ENCODE results near the gene ULBP1.

DNA sequence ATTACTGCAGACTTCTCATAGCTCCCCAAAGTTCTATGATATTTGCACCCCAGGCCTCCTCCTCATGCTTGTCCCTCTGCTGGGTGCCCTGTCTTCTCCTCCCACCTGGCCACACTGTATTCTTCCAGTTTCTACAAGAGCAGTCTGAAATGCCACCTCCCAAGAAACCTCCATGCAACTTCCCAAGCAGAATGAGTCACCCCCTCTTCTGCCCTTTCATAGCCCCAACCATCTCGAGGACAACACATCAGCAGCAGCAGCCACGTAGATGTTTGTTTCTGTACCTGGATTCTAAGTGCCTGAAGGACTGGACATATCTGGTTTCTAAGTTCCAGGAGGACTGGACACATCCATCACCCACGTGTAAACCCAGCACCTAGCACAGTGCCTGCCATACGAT lies 28.5 kb upstream of the ULBP1 start:
- TF ChIP-seq CTCF (conservative IDR thresholded peaks at IDR 0.05 in 1 of 2, IDR thresholded peaks at IDR 0.05 in 1 of 2; ENCODE audit: extremely low read depth in 1 of 2, insufficient read depth in 1 of 2, low read depth in 1 of 2, low read length in 2 of 2) (no peak), EZH2 (IDR thresholded peaks at IDR 0.05; ENCODE audit: borderline replicate concordance, low read length) (no peak)
